ENCODE data around the gene STXBP2.
"Not testable (repeated sequence)": the region's sequence is repeated elsewhere in the genome, so short reads cannot be mapped to it uniquely, and the experiment has no call there.

The STXBP2 gene

GRCh38 chr19:7631577-7631976 is 5.3 kb upstream of the STXBP2 start:
- intact Hi-C loops (cut with DNase I) = no loop called here
- no peak for DNase-seq

GRCh38 chr19:7632340-7633203 is 4.3 kb upstream of the STXBP2 start:
- intact Hi-C loops (cut with DNase I) = no loop called here
- no peak for DNase-seq

- intact Hi-C loops (cut with DNase I) = no loop called here
- no peak for DNase-seq
Measured at GRCh38 chr19:7633698-7634097, 3.2 kb upstream of the STXBP2 start, which contains the start of gene PCP2. Gene PCP2 (minus strand): TSS chr19:7633719. CDS start chr19:7633457, 262 bp downstream.

- DNase-seq = no peak
- intact Hi-C loops (cut with DNase I) = no loop called here
Measured at GRCh38 chr19:7635670-7636069, 1.2 kb upstream of the STXBP2 start.

- no peak for DNase-seq
- intact Hi-C loops (cut with DNase I) = no loop called here
Measured at GRCh38 chr19:7636317-7636690, 606 bp upstream of the STXBP2 start.

- intact Hi-C loops (cut with DNase I) = no loop called here
- no peak for DNase-seq
Measured at GRCh38 chr19:7637374-7638256, 705 bp downstream of the STXBP2 start.

- intact Hi-C loops (cut with DNase I) = no loop called here
- DNase-seq = no peak
Measured at GRCh38 chr19:7638802-7639465, 2.0 kb downstream of the STXBP2 start.

GRCh38 chr19:7639863-7640348 is 3.0 kb downstream of the STXBP2 start:
- intact Hi-C loops (cut with DNase I) = no loop called here

GRCh38 chr19:7640803-7641202 is 3.9 kb downstream of the STXBP2 start:
- DNase-seq = no peak
- intact Hi-C loops (cut with DNase I) = no loop called here

More at GRCh38 chr19:7639863-7640348, 3.0 kb downstream of the STXBP2 start:
- DNase-seq = no peak

- DNase-seq = no peak
- intact Hi-C loops (cut with DNase I) = no loop called here
Measured at GRCh38 chr19:7641290-7642276, 4.7 kb downstream of the STXBP2 start.

GRCh38 chr19:7642295-7643030 is 5.6 kb downstream of the STXBP2 start:
- intact Hi-C loops (cut with DNase I) = no loop called here
- no peak for DNase-seq

- DNase-seq = no peak
- intact Hi-C loops (cut with DNase I) = no loop called here
Measured at GRCh38 chr19:7643031-7643415, 6.1 kb downstream of the STXBP2 start.

- intact Hi-C loops (cut with DNase I); DNase-seq: not testable (repeated sequence)
Measured at GRCh38 chr19:7643629-7644549, 7.0 kb downstream of the STXBP2 start.

- intact Hi-C loops (cut with DNase I) = no loop called here
- DNase-seq = no peak
Measured at GRCh38 chr19:7644550-7644877, 7.6 kb downstream of the STXBP2 start.

GRCh38 chr19:7645163-7645562 is 8.3 kb downstream of the STXBP2 start:
- intact Hi-C loops (cut with DNase I) = no loop called here
- no peak for DNase-seq

GRCh38 chr19:7645656-7646425 is 8.9 kb downstream of the STXBP2 start:
- intact Hi-C loops (cut with DNase I) = no loop called here
- DNase-seq = no peak

- intact Hi-C loops (cut with DNase I) = no loop called here
- no peak for DNase-seq
Measured at GRCh38 chr19:7646426-7646700, 9.5 kb downstream of the STXBP2 start.
